Effector memory CD4-positive, alpha-beta T cell (primary cell): ENCODE measurements around the gene ARGLU1.

Source experiments
- DNase-seq, 3 donors: peaks; one replicate each; pipeline ENCODE4 v3.0.0-alpha.2; 2020
- H3K27ac ChIP-seq: 2 replicates; pipeline ENCODE4 v1.7.0; 2013; ENCODE audit warnings: mild to moderate bottlenecking, low read length, moderate library complexity; ENCODE audit not compliant: insufficient read depth, poor library complexity, severe bottlenecking
- H3K27me3 ChIP-seq: replicated peaks from 2 replicates; pipeline ENCODE4 v1.7.0; 2013; ENCODE audit warnings: mild to moderate bottlenecking, low read length; ENCODE audit not compliant: insufficient read depth, control insufficient read depth, poor library complexity, severe bottlenecking
- H3K36me3 ChIP-seq: 2 replicates; pipeline ENCODE4 v1.7.0; 2013; ENCODE audit warnings: mild to moderate bottlenecking, low read length, moderate library complexity; ENCODE audit not compliant: control insufficient read depth, insufficient read depth
- H3K4me1 ChIP-seq: 2 replicates; pipeline ENCODE4 v1.7.0; 2013; ENCODE audit warnings: low read length, mild to moderate bottlenecking; ENCODE audit not compliant: control insufficient read depth, insufficient read depth, poor library complexity, severe bottlenecking
- H3K4me3 ChIP-seq: 2 replicates; pipeline ENCODE4 v1.7.0; 2013; ENCODE audit warnings: low read length, low read depth, mild to moderate bottlenecking; ENCODE audit not compliant: insufficient read depth, poor library complexity, severe bottlenecking
- H3K9me3 ChIP-seq: 2 replicates; pipeline ENCODE4 v1.7.0; 2013; ENCODE audit warnings: mild to moderate bottlenecking, low read length, moderate library complexity; ENCODE audit not compliant: control insufficient read depth

ARGLU1 gene

GRCh38 chr13:106568299-106569003, 514 bp upstream of the ARGLU1 start:
- no peaks in the 10 kb centered on the region for H3K27me3 ChIP-seq
- H3K27ac ChIP-seq = peak overlapping the region; percentile 96
- H3K9me3 ChIP-seq = no peaks in the 10 kb centered on the region
- peaks cover 24% of the 10 kb centered on the region for H3K4me1 ChIP-seq
- peak overlapping the region; percentile 91 for H3K4me3 ChIP-seq
- H3K36me3 ChIP-seq = no peaks in the 10 kb centered on the region
- DNase-seq = no peak

GRCh38 chr13:106566641-106567473, 1.1 kb downstream of the ARGLU1 start:
- H3K36me3 ChIP-seq = no peaks in the 10 kb centered on the region
- peak overlapping the region; percentile 96 for H3K27ac ChIP-seq
- DNase-seq = peak; percentile 4 to 24 (median 8)
- peaks cover 34% of the 10 kb centered on the region for H3K4me1 ChIP-seq
- H3K4me3 ChIP-seq = peak overlapping the region; percentile 91
- H3K9me3 ChIP-seq = no peaks in the 10 kb centered on the region
- H3K27me3 ChIP-seq = no peaks in the 10 kb centered on the region

GRCh38 chr13:106565127-106565775, 2.7 kb downstream of the ARGLU1 start:
- Histone ChIP-seq H3K4me1 (peaks cover 38% of the 10 kb centered on the region), H3K9me3 (no peaks in the 10 kb centered on the region)

GRCh38 chr13:106562301-106562700, 5.6 kb downstream of the ARGLU1 start:
- no peak for DNase-seq
- no peak overlapping the region for H3K27ac ChIP-seq
- H3K4me1 ChIP-seq = peaks cover 33% of the 10 kb centered on the region
- peaks cover 15% of the 10 kb centered on the region for H3K36me3 ChIP-seq
- H3K9me3 ChIP-seq = no peaks in the 10 kb centered on the region
- no peak overlapping the region for H3K4me3 ChIP-seq
- no peaks in the 10 kb centered on the region for H3K27me3 ChIP-seq

More at GRCh38 chr13:106565127-106565775, 2.7 kb downstream of the ARGLU1 start:
- Histone ChIP-seq H3K27me3 (no peaks in the 10 kb centered on the region), H3K27ac (no peak overlapping the region), H3K4me3 (peak overlapping the region; percentile 91), H3K36me3 (no peaks in the 10 kb centered on the region)
- DNase-seq = no peak

GRCh38 chr13:106561551-106562170, 6.3 kb downstream of the ARGLU1 start:
- DNase-seq = peak; percentile 6 to 15 (median 13)
- H3K27me3 ChIP-seq = no peaks in the 10 kb centered on the region
- H3K4me3 ChIP-seq = no peak overlapping the region
- no peaks in the 10 kb centered on the region for H3K9me3 ChIP-seq
- H3K36me3 ChIP-seq = peaks cover 20% of the 10 kb centered on the region
- peaks cover 31% of the 10 kb centered on the region for H3K4me1 ChIP-seq
- H3K27ac ChIP-seq = no peak overlapping the region

GRCh38 chr13:106560821-106561220, 7.1 kb downstream of the ARGLU1 start:
- Histone ChIP-seq H3K27me3 (no peaks in the 10 kb centered on the region), H3K4me1 (peaks cover 24% of the 10 kb centered on the region), H3K27ac (no peak overlapping the region), H3K4me3 (no peak overlapping the region), H3K36me3 (peaks cover 28% of the 10 kb centered on the region), H3K9me3 (no peaks in the 10 kb centered on the region)
- DNase-seq = no peak

- Histone ChIP-seq H3K36me3 (peaks cover 50% of the 10 kb centered on the region), H3K4me3 (no peak overlapping the region), H3K4me1 (peaks cover 15% of the 10 kb centered on the region), H3K27ac (no peak overlapping the region), H3K9me3 (no peaks in the 10 kb centered on the region), H3K27me3 (no peaks in the 10 kb centered on the region)
- DNase-seq = no peak
Measured at GRCh38 chr13:106558527-106558926, 9.4 kb downstream of the ARGLU1 start.

- H3K27ac ChIP-seq = no peak overlapping the region
- H3K27me3 ChIP-seq = no peaks in the 10 kb centered on the region
- DNase-seq = no peak
- peaks cover 65% of the 10 kb centered on the region for H3K36me3 ChIP-seq
- no peaks in the 10 kb centered on the region for H3K9me3 ChIP-seq
- H3K4me3 ChIP-seq = no peak overlapping the region
- H3K4me1 ChIP-seq = no peaks in the 10 kb centered on the region
Measured at GRCh38 chr13:106555631-106556328, 12.2 kb downstream of the ARGLU1 start.

GRCh38 chr13:106551751-106552150, 16.2 kb downstream of the ARGLU1 start:
- no peak overlapping the region for H3K4me3 ChIP-seq
- no peak overlapping the region for H3K27ac ChIP-seq
- H3K9me3 ChIP-seq = no peaks in the 10 kb centered on the region
- DNase-seq = no peak
- no peaks in the 10 kb centered on the region for H3K27me3 ChIP-seq
- H3K36me3 ChIP-seq = peaks cover 54% of the 10 kb centered on the region
- no peaks in the 10 kb centered on the region for H3K4me1 ChIP-seq
